ENCODE measurements around the gene COTL1.

Gene COTL1

DNA sequence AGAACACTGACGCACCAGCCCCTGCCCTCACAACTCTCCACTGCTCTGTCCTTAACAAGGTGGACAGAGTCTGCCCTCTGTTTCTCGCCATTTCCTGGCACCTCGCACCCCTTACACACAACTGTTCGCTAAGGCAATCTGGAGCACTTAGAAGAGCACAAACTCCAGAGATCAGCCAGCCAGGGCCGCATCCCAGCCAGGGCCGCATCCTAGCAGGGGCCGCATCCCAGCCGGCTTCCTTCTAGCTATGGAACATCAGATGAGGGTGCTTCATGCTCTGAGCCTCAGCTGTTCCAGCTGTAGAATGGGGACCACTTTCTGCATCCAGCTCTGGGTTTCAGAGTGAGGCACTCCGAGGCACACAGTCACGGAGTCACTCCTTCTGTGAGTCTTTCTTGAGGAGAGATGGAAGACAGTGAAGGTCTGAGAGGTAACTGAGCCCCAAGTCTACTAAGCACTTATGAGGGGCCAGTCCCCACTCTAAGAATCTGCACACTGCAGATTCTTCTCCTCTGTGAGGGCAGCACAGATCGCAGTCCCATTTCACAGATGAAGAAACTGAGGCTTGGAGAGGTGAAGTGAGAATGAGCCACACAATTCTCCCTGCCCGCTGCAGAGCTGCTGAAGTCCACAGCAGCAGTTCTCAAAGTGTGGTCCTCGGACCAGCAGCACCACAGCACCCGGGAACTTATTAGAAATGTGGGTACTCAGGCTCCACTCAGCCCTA lies 20.9 kb downstream of the COTL1 start:
- Histone ChIP-seq H2BK5ac (ENCODE audit: low read length) (no peak overlapping the region), H3K4me3 (ENCODE audit: low read length) (no peak overlapping the region), H3K79me2 (ENCODE audit: control insufficient read depth, insufficient read depth, low read length) (no peaks in the 10 kb centered on the region), H4K5ac (ENCODE audit: low read length) (no peak overlapping the region), H3K4me2 (ENCODE audit: low read length) (no peak overlapping the region), H3K18ac (ENCODE audit: low read length) (no peak overlapping the region), H3K4me1 (ENCODE audit: control insufficient read depth, low read depth, low read length) (peaks cover 8% of the 10 kb centered on the region), H3K36me3 (ENCODE audit: control insufficient read depth, insufficient read depth, low read length) (no peaks in the 10 kb centered on the region), H3K9ac (ENCODE audit: low read length) (no peak overlapping the region), H4K8ac (ENCODE audit: low read depth, low read length) (no peak overlapping the region), H3K27me3 (ENCODE audit: insufficient read depth, low read length, poor library complexity) (no peaks in the 10 kb centered on the region), H3K23ac (ENCODE audit: low read length) (no peak overlapping the region), H3K27ac (ENCODE audit: low read depth, low read length) (no peak overlapping the region), H2AK5ac (ENCODE audit: low read length) (no peak overlapping the region), H3K79me1 (ENCODE audit: low read length) (peaks cover 17% of the 10 kb centered on the region), H3K56ac (ENCODE audit: low read length) (no peak overlapping the region), H2BK15ac (replicated peaks; ENCODE audit: low read depth) (no peak overlapping the region), H2BK120ac (ENCODE audit: low read depth, low read length) (no peak overlapping the region), H3K4ac (ENCODE audit: low read depth, low read length) (no peak overlapping the region)
- no CpG with 5 or more reads among the region's 14 CpGs for WGBS (ENCODE audit: extremely low coverage, insufficient coverage, low lambda C conversion rate)
- no peak for DNase-seq

DNA sequence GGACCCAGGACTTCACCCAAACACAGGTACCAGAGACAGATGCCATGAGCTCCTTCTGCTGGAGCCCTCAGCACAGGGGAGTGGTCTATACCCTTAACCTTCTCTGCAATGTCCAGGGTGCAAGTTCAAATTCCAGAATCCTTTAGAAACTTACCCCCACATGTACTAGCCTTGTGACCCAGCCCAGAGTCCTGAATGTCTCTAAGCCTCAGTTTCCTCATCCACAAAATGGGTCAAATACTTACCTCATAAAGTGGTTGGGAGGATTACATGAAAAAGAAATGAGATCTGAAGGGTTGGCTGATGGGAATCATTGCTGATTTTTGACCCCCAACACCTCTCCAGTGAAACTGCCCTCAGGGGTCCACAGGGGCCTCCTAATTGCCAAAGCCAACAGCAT lies 21.7 kb downstream of the COTL1 start:
- Histone ChIP-seq H3K27ac (ENCODE audit: low read depth, low read length) (no peak overlapping the region), H3K56ac (ENCODE audit: low read length) (no peak overlapping the region), H3K79me1 (ENCODE audit: low read length) (peaks cover 14% of the 10 kb centered on the region), H2BK120ac (ENCODE audit: low read depth, low read length) (no peak overlapping the region), H3K79me2 (ENCODE audit: control insufficient read depth, insufficient read depth, low read length) (no peaks in the 10 kb centered on the region), H3K18ac (ENCODE audit: low read length) (no peak overlapping the region), H3K4me3 (ENCODE audit: low read length) (no peak overlapping the region), H3K23ac (ENCODE audit: low read length) (no peak overlapping the region), H2AK5ac (ENCODE audit: low read length) (no peak overlapping the region), H3K36me3 (ENCODE audit: control insufficient read depth, insufficient read depth, low read length) (no peaks in the 10 kb centered on the region), H4K5ac (ENCODE audit: low read length) (no peak overlapping the region), H4K8ac (ENCODE audit: low read depth, low read length) (no peak overlapping the region), H2BK15ac (replicated peaks; ENCODE audit: low read depth) (no peak overlapping the region), H3K4me1 (ENCODE audit: control insufficient read depth, low read depth, low read length) (peaks cover 8% of the 10 kb centered on the region), H3K4me2 (ENCODE audit: low read length) (no peak overlapping the region), H3K27me3 (ENCODE audit: insufficient read depth, low read length, poor library complexity) (no peaks in the 10 kb centered on the region), H3K4ac (ENCODE audit: low read depth, low read length) (no peak overlapping the region), H2BK5ac (ENCODE audit: low read length) (no peak overlapping the region), H3K9ac (ENCODE audit: low read length) (no peak overlapping the region)
- no peak for DNase-seq

DNA sequence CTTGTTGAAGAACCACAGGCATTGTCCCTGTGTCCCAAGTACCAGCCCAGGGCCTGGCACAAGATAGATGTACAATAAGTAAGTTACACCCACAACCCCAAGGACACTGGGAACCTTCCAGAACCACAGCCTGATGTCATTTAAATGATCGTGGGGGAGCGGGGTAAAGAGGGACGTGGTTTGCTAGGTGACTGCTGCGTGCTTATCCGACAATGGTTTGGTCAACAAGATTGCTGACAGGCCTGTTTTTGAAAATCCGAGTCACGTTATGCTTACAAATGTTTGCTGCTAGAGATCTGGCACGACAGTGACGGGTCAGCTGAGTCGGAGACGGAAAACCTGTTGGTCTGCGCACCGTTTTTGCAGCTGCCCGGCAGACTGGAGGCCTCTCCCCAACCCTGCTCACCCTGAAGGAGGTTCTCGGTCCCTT lies 22.8 kb downstream of the COTL1 start:
- H3K4me1 ChIP-seq (ENCODE audit: control insufficient read depth, low read depth, low read length) = peaks cover 3% of the 10 kb centered on the region
- no peak overlapping the region for H3K18ac ChIP-seq (ENCODE audit: low read length)
- no peak overlapping the region for H3K4me3 ChIP-seq (ENCODE audit: low read length)
- no peak overlapping the region for H3K23ac ChIP-seq (ENCODE audit: low read length)
- no peak overlapping the region for H2BK15ac ChIP-seq (replicated peaks; ENCODE audit: low read depth)
- H3K9ac ChIP-seq (ENCODE audit: low read length) = no peak overlapping the region
- no peak overlapping the region for H2BK5ac ChIP-seq (ENCODE audit: low read length)
- no peaks in the 10 kb centered on the region for H3K27me3 ChIP-seq (ENCODE audit: insufficient read depth, low read length, poor library complexity)
- WGBS (ENCODE audit: extremely low coverage, insufficient coverage, low lambda C conversion rate) = no CpG with 5 or more reads among the region's 15 CpGs
- H3K36me3 ChIP-seq (ENCODE audit: control insufficient read depth, insufficient read depth, low read length) = no peaks in the 10 kb centered on the region
- H3K4ac ChIP-seq (ENCODE audit: low read depth, low read length) = no peak overlapping the region
- no peak overlapping the region for H4K5ac ChIP-seq (ENCODE audit: low read length)
- no peak overlapping the region for H4K8ac ChIP-seq (ENCODE audit: low read depth, low read length)
- peaks cover 13% of the 10 kb centered on the region for H3K79me1 ChIP-seq (ENCODE audit: low read length)
- H3K4me2 ChIP-seq (ENCODE audit: low read length) = no peak overlapping the region
- H3K56ac ChIP-seq (ENCODE audit: low read length) = no peak overlapping the region
- no peak overlapping the region for H3K27ac ChIP-seq (ENCODE audit: low read depth, low read length)
- no peak for DNase-seq
- no peaks in the 10 kb centered on the region for H3K79me2 ChIP-seq (ENCODE audit: control insufficient read depth, insufficient read depth, low read length)
- H2AK5ac ChIP-seq (ENCODE audit: low read length) = no peak overlapping the region
- H2BK120ac ChIP-seq (ENCODE audit: low read depth, low read length) = no peak overlapping the region

DNA sequence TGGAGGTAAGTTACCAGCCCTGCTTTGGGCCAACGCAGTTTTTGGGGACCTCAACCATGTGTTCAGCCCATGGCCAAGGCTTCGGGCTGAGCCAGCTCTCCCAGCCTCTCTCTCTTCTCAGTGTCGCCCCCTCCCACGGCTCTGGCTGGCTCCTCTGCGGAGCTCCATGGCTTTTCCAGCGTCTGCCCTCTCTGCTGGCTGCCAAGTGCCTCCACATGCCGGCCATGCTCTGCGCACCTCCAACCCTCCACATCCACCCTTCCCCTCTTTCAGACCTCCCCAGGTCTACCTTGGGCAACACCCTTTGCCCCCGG lies 23.2 kb downstream of the COTL1 start:
- no peak overlapping the region for H3K9ac ChIP-seq (ENCODE audit: low read length)
- no peak overlapping the region for H2AK5ac ChIP-seq (ENCODE audit: low read length)
- no peak overlapping the region for H3K27ac ChIP-seq (ENCODE audit: low read depth, low read length)
- H3K79me2 ChIP-seq (ENCODE audit: control insufficient read depth, insufficient read depth, low read length) = no peaks in the 10 kb centered on the region
- H3K4me3 ChIP-seq (ENCODE audit: low read length) = no peak overlapping the region
- H3K23ac ChIP-seq (ENCODE audit: low read length) = no peak overlapping the region
- WGBS (ENCODE audit: extremely low coverage, insufficient coverage, low lambda C conversion rate) = no CpG with 5 or more reads among the region's 9 CpGs
- H3K4me1 ChIP-seq (ENCODE audit: control insufficient read depth, low read depth, low read length) = peaks cover 3% of the 10 kb centered on the region
- H2BK15ac ChIP-seq (replicated peaks; ENCODE audit: low read depth) = no peak overlapping the region
- no peak overlapping the region for H4K5ac ChIP-seq (ENCODE audit: low read length)
- H2BK120ac ChIP-seq (ENCODE audit: low read depth, low read length) = no peak overlapping the region
- H3K4ac ChIP-seq (ENCODE audit: low read depth, low read length) = no peak overlapping the region
- DNase-seq = no peak
- H2BK5ac ChIP-seq (ENCODE audit: low read length) = no peak overlapping the region
- H3K4me2 ChIP-seq (ENCODE audit: low read length) = no peak overlapping the region
- H3K79me1 ChIP-seq (ENCODE audit: low read length) = peaks cover 13% of the 10 kb centered on the region
- H3K36me3 ChIP-seq (ENCODE audit: control insufficient read depth, insufficient read depth, low read length) = no peaks in the 10 kb centered on the region
- H3K27me3 ChIP-seq (ENCODE audit: insufficient read depth, low read length, poor library complexity) = no peaks in the 10 kb centered on the region
- no peak overlapping the region for H3K18ac ChIP-seq (ENCODE audit: low read length)
- H4K8ac ChIP-seq (ENCODE audit: low read depth, low read length) = no peak overlapping the region
- H3K56ac ChIP-seq (ENCODE audit: low read length) = no peak overlapping the region

DNA sequence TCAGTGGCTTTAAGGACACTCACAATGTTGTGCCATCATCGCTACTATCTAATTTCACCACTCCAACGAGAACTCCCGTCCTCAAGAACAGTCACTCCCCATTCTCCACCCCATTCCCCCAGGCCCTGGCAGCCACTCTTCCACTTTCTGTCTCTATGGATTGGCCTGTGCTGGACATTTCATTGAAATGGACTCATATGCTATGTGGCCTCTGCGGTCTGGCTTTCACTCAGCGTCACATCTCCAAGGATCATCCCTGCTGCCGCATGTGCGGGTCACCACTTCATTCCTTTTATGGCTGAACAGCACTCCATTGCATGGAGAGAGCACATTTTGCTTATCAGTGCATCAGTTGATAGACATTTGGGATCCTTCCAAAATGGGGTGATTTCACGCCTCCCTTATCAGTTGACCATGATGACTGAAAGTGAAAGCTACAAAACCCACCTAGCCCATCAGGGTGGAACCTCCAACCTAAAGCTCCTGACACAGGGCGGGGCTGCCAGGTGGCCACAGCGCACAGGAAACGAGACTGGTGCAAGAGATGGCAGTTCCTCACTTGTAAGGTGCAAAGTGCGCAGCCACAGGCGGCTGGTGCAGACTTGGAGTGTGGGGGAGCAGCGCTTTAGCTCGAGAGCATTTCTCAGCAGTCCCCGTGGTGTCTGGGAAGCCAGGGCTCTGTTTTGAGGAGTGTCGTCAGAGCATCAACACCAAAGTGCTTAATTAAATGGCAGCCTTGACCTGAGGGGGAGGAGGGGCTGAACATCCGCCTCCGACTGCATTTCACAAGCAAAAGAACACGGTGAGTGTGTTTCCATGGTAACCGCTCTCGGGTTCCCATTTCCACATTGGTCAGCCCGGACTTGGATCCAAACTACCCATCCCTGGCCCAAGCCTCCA lies 23.8 kb downstream of the COTL1 start:
- H3K79me2 ChIP-seq (ENCODE audit: control insufficient read depth, insufficient read depth, low read length) = no peaks in the 10 kb centered on the region
- no peak overlapping the region for H3K4me2 ChIP-seq (ENCODE audit: low read length)
- no peak overlapping the region for H3K4me3 ChIP-seq (ENCODE audit: low read length)
- no peak overlapping the region for H3K18ac ChIP-seq (ENCODE audit: low read length)
- no peak overlapping the region for H2BK120ac ChIP-seq (ENCODE audit: low read depth, low read length)
- no peaks in the 10 kb centered on the region for H3K4me1 ChIP-seq (ENCODE audit: control insufficient read depth, low read depth, low read length)
- H3K79me1 ChIP-seq (ENCODE audit: low read length) = peaks cover 13% of the 10 kb centered on the region
- no peak overlapping the region for H2BK5ac ChIP-seq (ENCODE audit: low read length)
- H3K9ac ChIP-seq (ENCODE audit: low read length) = no peak overlapping the region
- no CpG with 5 or more reads among the region's 23 CpGs for WGBS (ENCODE audit: extremely low coverage, insufficient coverage, low lambda C conversion rate)
- H3K56ac ChIP-seq (ENCODE audit: low read length) = no peak overlapping the region
- no peak overlapping the region for H2BK15ac ChIP-seq (replicated peaks; ENCODE audit: low read depth)
- H3K27me3 ChIP-seq (ENCODE audit: insufficient read depth, low read length, poor library complexity) = no peaks in the 10 kb centered on the region
- no peak for DNase-seq
- H3K23ac ChIP-seq (ENCODE audit: low read length) = no peak overlapping the region
- no peak overlapping the region for H2AK5ac ChIP-seq (ENCODE audit: low read length)
- H3K4ac ChIP-seq (ENCODE audit: low read depth, low read length) = no peak overlapping the region
- no peak overlapping the region for H4K8ac ChIP-seq (ENCODE audit: low read depth, low read length)
- H3K36me3 ChIP-seq (ENCODE audit: control insufficient read depth, insufficient read depth, low read length) = no peaks in the 10 kb centered on the region
- H3K27ac ChIP-seq (ENCODE audit: low read depth, low read length) = no peak overlapping the region
- H4K5ac ChIP-seq (ENCODE audit: low read length) = no peak overlapping the region
